Ishikawa (cell line): ENCODE measurements around the gene ZCCHC7.
A peak's percentile ranks its signal among the peaks of the same experiment; 100 is the strongest.

Experiments used
- CEBPB ChIP-seq: IDR thresholded peaks from 2 replicates; pipeline ENCODE4 v1.6.1; 2012
- CREB1 ChIP-seq: IDR thresholded peaks from 2 replicates; pipeline ENCODE4 v1.6.1; 2012; ENCODE audit warnings: low read depth
- EGR1 ChIP-seq: IDR thresholded peaks from 2 replicates; pipeline ENCODE4 v1.6.1; 2012
- EP300 ChIP-seq: IDR thresholded peaks from 2 replicates; pipeline ENCODE4 v1.6.1; 2012; ENCODE audit warnings: borderline replicate concordance
- FOXM1 ChIP-seq: IDR thresholded peaks from 2 replicates; pipeline ENCODE4 v1.6.1; 2012; ENCODE audit warnings: low read depth, borderline replicate concordance
- MAX ChIP-seq: IDR thresholded peaks from 2 replicates; pipeline ENCODE4 v1.6.1; 2012
- NFIC ChIP-seq: IDR thresholded peaks from 2 replicates; pipeline ENCODE4 v1.6.1; 2012
- RAD21 ChIP-seq: IDR thresholded peaks from 2 replicates; pipeline ENCODE4 v1.6.1; 2012; ENCODE audit warnings: low read depth
- REST ChIP-seq: IDR thresholded peaks from 2 replicates; pipeline ENCODE4 v1.6.1; 2012; ENCODE audit warnings: low read depth, mild to moderate bottlenecking
- TAF1 ChIP-seq: IDR thresholded peaks from 2 replicates; pipeline ENCODE4 v1.6.1; 2012; ENCODE audit warnings: low read depth, mild to moderate bottlenecking
- TCF12 ChIP-seq: IDR thresholded peaks from 2 replicates; pipeline ENCODE4 v1.6.1; 2012; ENCODE audit warnings: low read depth
- TEAD4 ChIP-seq: IDR thresholded peaks from 2 replicates; pipeline ENCODE4 v1.6.1; 2012
- USF1 ChIP-seq: IDR thresholded peaks from 2 replicates; pipeline ENCODE4 v1.6.1; 2012
- YY1 ChIP-seq: IDR thresholded peaks from 2 replicates; pipeline ENCODE4 v1.6.1; 2012; ENCODE audit warnings: low read depth
- ZBTB7A ChIP-seq: IDR thresholded peaks from 2 replicates; pipeline ENCODE4 v1.6.1; 2012; ENCODE audit warnings: low read depth

ZCCHC7 gene

GRCh38 chr9:37218800-37219425 is 98.5 kb downstream of the ZCCHC7 start:
- peak; percentile 35; the same call in 1 of the 2 replicates for TF ChIP-seq NFIC
- no peak for TF ChIP-seq FOXM1
- TF ChIP-seq TCF12: no peak

GRCh38 chr9:37220971-37221370 is 100.6 kb downstream of the ZCCHC7 start:
- TF ChIP-seq EP300: no peak
- no peak for TF ChIP-seq TAF1
- no peak for TF ChIP-seq CREB1
- TF ChIP-seq NFIC: no peak
- no peak for TF ChIP-seq EGR1
- TF ChIP-seq TEAD4: no peak
- TF ChIP-seq ZBTB7A: no peak
- TF ChIP-seq MAX: no peak
- no peak for TF ChIP-seq USF1
- TF ChIP-seq REST: no peak
- no peak for TF ChIP-seq TCF12
- TF ChIP-seq CEBPB: no peak
- TF ChIP-seq RAD21: no peak
- no peak for TF ChIP-seq YY1
- no peak for TF ChIP-seq FOXM1

GRCh38 chr9:37221489-37222106 is 101.2 kb downstream of the ZCCHC7 start:
- TF ChIP-seq TEAD4 (no peak), NFIC (no peak), MAX (no peak), ZBTB7A (no peak), USF1 (no peak), RAD21 (no peak), YY1 (no peak), REST (no peak), CREB1 (no peak), EGR1 (no peak), FOXM1 (no peak), TCF12 (no peak), CEBPB (no peak), TAF1 (no peak)

GRCh38 chr9:37229455-37229854 is 109.1 kb downstream of the ZCCHC7 start:
- TF ChIP-seq NFIC (no peak), REST (no peak), MAX (no peak), TCF12 (no peak), USF1 (no peak), ZBTB7A (no peak), TEAD4 (no peak), TAF1 (no peak), RAD21 (no peak), FOXM1 (no peak)
